IMR-90 (cell line): ENCODE measurements around the gene TCF4.

ENCODE experiments used
- CHD1 ChIP-seq: IDR thresholded peaks from 2 replicates; pipeline ENCODE4 v1.6.1; 2012; ENCODE audit warnings: low read depth, low read length, improper control_type of control experiment
- MXI1 ChIP-seq: IDR thresholded peaks from 2 replicates; pipeline ENCODE4 v1.6.1; 2012; ENCODE audit warnings: low read depth, mild to moderate bottlenecking, low read length, moderate library complexity, borderline replicate concordance
- POLR2A ChIP-seq: IDR thresholded peaks from 2 replicates; pipeline ENCODE4 v1.6.1; 2012; ENCODE audit warnings: mild to moderate bottlenecking, low read depth, low read length
- SMC3 ChIP-seq: fragments of 150-350 bp; IDR thresholded peaks from 2 replicates; pipeline ENCODE4 v1.6.1; 2016; ENCODE audit warnings: low read depth, mild to moderate bottlenecking, antibody characterized with exemption, low read length, moderate library complexity
- TF ChIP-seq, protein P1 (sequence below): conservative IDR thresholded peaks from 2 replicates; pipeline ENCODE4 v1.5.1; 2012; ENCODE audit warnings: mild to moderate bottlenecking, low read depth, low read length, improper control_type of control experiment

DNA sequence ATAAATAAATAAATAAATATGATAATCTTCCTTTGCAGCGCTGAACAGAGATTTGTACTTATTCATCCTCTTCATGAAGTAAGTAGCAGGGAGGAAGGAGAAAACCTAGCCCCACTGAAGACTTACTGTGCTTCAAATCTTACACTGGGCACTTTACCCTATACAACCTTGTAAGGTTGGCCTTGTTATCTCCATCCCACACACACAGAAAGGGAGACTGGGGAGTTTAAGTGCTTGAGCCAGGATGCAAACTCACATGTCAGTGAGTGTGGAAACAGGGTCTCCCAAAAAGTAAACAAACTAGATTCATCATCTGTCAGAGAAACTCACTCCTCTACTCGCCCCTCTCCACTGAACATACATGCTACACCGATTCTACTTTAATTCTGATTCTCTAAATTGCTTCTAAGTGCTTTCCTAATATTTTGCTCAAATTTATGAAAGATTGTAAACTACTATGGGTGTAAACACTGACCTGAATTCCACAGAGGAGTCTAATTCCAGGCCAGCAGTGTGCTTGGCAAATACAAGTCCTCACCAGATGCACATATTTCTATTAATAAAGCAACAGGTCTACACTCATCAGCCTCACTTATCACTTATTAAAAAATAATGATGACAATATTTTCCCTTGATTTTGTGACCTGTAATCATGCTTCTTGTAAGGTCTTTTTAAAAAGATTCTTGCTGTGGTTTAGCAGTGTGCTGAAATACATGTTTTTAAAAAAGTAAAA, 155.5 kb downstream of the TCF4 start:
- TF ChIP-seq POLR2A, result no peak
- TF ChIP-seq, protein P1, sequence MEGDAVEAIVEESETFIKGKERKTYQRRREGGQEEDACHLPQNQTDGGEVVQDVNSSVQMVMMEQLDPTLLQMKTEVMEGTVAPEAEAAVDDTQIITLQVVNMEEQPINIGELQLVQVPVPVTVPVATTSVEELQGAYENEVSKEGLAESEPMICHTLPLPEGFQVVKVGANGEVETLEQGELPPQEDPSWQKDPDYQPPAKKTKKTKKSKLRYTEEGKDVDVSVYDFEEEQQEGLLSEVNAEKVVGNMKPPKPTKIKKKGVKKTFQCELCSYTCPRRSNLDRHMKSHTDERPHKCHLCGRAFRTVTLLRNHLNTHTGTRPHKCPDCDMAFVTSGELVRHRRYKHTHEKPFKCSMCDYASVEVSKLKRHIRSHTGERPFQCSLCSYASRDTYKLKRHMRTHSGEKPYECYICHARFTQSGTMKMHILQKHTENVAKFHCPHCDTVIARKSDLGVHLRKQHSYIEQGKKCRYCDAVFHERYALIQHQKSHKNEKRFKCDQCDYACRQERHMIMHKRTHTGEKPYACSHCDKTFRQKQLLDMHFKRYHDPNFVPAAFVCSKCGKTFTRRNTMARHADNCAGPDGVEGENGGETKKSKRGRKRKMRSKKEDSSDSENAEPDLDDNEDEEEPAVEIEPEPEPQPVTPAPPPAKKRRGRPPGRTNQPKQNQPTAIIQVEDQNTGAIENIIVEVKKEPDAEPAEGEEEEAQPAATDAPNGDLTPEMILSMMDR, result no peak
- no peak for TF ChIP-seq MXI1
- no peak for TF ChIP-seq CHD1
- TF ChIP-seq SMC3, result no peak
